HCT116 (cell line): ENCODE results near the gene IRF2BP1.

Experiments used
- POLR2AphosphoS5 ChIP-seq: IDR thresholded peaks from 2 replicates; pipeline ENCODE4 v1.6.1; 2011; ENCODE audit warnings: mild to moderate bottlenecking, low read depth, low read length, moderate library complexity
- TF ChIP-seq, protein P1 (sequence below), 3 experiments: fragments of 200-600 bp in 1 of 3; sonication (generic) in 1 of 3; IDR thresholded peaks in 2 of 3; conservative IDR thresholded peaks in 1 of 3; 2 replicates each; pipeline ENCODE4 v1.5.1; 2012 to 2017; ENCODE audit warnings: low read depth in 2 of 3, low read length in 2 of 3, antibody characterized with exemption in 1 of 3, borderline replicate concordance in 1 of 3, control low read depth in 1 of 3, mild to moderate bottlenecking in 1 of 3, mixed read lengths in 1 of 3, mixed run types in 1 of 3, moderate library complexity in 1 of 3; ENCODE audit not compliant: insufficient read depth in 1 of 3

DNA sequence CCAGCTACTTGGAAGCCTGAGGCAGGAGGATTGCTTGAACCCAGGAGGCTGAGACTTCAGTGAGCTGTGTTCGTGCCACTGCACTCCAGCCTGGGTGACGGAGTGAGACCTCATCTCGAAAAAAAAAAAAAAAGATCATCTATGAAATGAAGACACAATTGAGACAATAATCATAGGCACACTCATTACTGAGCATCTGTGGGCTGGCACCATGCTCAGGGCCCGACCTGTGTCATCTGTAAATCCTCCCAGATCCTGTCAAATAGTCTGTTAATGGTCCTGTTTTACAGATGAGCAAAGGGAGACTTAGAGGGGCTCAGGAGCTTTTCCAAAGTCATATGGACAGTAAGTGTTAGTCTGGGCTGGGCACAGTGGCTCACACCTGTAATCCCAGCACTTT lies 32.8 kb upstream of the IRF2BP1 start:
- TF ChIP-seq POLR2AphosphoS5, result no peak
- TF ChIP-seq, protein P1, sequence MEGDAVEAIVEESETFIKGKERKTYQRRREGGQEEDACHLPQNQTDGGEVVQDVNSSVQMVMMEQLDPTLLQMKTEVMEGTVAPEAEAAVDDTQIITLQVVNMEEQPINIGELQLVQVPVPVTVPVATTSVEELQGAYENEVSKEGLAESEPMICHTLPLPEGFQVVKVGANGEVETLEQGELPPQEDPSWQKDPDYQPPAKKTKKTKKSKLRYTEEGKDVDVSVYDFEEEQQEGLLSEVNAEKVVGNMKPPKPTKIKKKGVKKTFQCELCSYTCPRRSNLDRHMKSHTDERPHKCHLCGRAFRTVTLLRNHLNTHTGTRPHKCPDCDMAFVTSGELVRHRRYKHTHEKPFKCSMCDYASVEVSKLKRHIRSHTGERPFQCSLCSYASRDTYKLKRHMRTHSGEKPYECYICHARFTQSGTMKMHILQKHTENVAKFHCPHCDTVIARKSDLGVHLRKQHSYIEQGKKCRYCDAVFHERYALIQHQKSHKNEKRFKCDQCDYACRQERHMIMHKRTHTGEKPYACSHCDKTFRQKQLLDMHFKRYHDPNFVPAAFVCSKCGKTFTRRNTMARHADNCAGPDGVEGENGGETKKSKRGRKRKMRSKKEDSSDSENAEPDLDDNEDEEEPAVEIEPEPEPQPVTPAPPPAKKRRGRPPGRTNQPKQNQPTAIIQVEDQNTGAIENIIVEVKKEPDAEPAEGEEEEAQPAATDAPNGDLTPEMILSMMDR (IDR thresholded peaks at IDR 0.05 in 2 of 3, conservative IDR thresholded peaks at IDR 0.05 in 1 of 3; ENCODE audit: borderline replicate concordance in 1 of 3, insufficient read depth in 1 of 3, low read depth in 2 of 3, low read length in 2 of 3), result no peak
